Measurements from ENCODE around the gene NRARP. TPM values are rescaled to one million over a fixed set of nuclear protein-coding genes. Genes with fewer than 3 reads are reported as not detected.

The NRARP gene
- total RNA-seq (ENCODE audit: low replicate concordance): 0.09 TPM in 1 of 2 replicates, not detected in the other

- TF ChIP-seq CTCF (IDR thresholded peaks at IDR 0.05; ENCODE audit: insufficient read depth, low read length): no peak
- peak; percentile 54 for DNase-seq (ENCODE audit: low read depth)
Observed at GRCh38 chr9:137302118-137302448, at the start of gene NRARP. Gene NRARP, minus strand, starts transcription at chr9:137302271. Its CDS starts 343 bp downstream, at chr9:137301928.

GRCh38 chr9:137350696-137351584, 48.9 kb upstream of the NRARP start:
- no peak for DNase-seq (ENCODE audit: low read depth)
- no peak overlapping the region for H3K4me3 ChIP-seq (ENCODE audit: low read depth, low read length)
- TF ChIP-seq CTCF (IDR thresholded peaks at IDR 0.05; ENCODE audit: insufficient read depth, low read length): no peak

More at GRCh38 chr9:137302118-137302448, at the start of gene NRARP:
- H3K4me3 ChIP-seq (ENCODE audit: low read depth, low read length): peak within 1 kb of the TSS; percentile 56

DNA sequence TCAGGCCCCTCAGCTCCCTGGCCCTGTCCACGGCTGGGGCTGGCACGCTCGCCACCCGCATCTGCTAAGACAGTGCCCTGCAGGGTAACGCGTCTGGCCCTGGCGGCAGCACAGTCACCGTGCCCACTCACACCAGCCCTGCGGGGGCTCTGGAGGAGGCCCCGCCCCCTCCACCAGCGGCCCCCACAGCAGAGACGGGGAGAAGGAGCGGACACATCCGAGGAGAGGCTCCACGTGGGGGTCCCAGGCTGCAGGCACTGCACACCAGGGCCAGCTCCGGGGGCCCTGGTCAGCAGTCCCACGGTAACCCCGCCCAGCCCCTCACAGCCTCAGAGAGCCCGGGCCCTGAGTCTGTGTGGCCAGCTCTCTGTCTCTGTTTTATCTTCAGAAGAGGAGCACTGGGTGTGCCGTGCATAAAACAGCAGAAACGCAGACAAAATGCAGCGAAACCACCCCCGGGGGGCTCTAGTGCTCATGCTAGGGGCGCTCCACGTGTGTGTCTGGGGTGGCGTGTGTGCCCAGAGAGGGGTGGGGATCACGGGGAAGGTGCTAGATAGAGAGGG, 47.5 kb upstream of the NRARP start:
- TF ChIP-seq CTCF (IDR thresholded peaks at IDR 0.05; ENCODE audit: insufficient read depth, low read length): no peak
- no peak for DNase-seq (ENCODE audit: low read depth)
- no peak overlapping the region for H3K4me3 ChIP-seq (ENCODE audit: low read depth, low read length)

- no peak for TF ChIP-seq CTCF (IDR thresholded peaks at IDR 0.05; ENCODE audit: insufficient read depth, low read length)
- H3K4me3 ChIP-seq (ENCODE audit: low read depth, low read length): no peak overlapping the region
- no peak for DNase-seq (ENCODE audit: low read depth)
Observed at GRCh38 chr9:137348769-137349470, 46.8 kb upstream of the NRARP start.

DNA sequence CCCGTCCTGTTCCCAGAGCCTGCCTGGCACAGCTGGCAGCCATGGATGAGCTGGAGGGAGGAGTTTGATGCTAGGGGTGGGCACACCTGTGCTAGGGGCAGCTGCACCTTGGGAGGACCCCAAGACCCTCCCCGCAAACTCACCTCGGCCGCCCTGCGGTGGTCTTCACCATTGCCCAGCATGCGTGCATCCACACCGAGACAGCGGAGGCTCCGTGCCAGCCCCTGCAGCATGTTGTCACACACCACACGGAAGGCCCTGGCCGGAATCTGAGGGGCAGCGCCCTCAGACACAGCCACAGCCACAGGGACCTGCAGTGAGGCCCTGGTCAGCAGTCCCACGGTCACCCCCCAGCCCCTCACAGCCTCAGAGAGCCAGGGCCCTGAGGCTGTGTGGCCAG, 45.9 kb upstream of the NRARP start:
- no peak overlapping the region for H3K4me3 ChIP-seq (ENCODE audit: low read depth, low read length)
- no peak for DNase-seq (ENCODE audit: low read depth)
- TF ChIP-seq CTCF (IDR thresholded peaks at IDR 0.05; ENCODE audit: insufficient read depth, low read length): no peak

GRCh38 chr9:137342482-137342881, 40.4 kb upstream of the NRARP start:
- no peak for TF ChIP-seq CTCF (IDR thresholded peaks at IDR 0.05; ENCODE audit: insufficient read depth, low read length)
- H3K4me3 ChIP-seq (ENCODE audit: low read depth, low read length): no peak overlapping the region
- no peak for DNase-seq (ENCODE audit: low read depth)

Data from fibroblast of the aortic adventitia (primary cell).